Hematopoietic multipotent progenitor cell treated with erythropoietin and hydrocortisone succinate and interleukin-3 and kit ligand, for 8 days (in vitro differentiated cells): ENCODE data around the gene MKLN1.

Source experiments
- DNase-seq: peaks from one replicate; pipeline ENCODE4 v3.0.0-alpha.2; 2015

MKLN1 gene

DNA sequence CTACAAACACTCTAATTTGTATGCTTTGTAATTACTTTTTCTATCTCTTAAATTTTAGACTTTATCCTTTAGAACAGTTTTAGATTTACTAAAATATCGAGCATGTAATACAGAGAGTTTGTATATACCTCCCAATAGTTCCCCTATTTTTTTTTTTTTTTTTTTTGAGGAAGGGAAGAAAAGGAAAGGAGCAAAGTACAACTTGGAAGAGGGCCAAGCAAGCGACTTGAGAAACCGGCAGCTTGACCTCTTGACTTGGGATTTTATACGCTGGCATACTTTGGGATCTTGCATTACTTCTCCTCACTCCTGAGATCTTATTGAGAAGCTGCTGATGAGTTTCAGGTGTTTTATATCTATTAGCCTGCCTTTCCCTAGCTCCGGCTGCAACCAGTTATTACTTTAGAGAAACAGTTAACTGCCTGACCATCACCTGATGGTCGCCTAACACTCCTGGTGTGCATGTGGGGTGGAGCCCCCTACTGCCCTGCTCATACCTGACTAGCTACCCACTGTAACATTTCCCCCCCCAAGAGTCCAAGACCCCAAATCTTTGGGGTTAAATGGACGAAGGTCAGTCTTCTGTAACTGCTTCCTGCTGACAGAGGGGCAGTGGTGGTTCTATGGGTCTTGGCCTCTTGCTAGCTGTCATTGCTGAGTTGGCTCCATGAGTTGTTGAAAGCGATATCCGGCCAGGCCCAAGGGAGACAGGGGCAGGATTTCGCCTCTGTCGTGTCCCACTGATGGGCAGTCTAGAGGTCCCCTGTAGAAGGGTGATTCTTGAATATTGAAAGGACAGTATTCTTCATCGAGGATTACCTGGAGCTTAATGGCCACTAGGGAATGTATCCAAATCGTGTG lies 28.5 kb downstream of the MKLN1 start:
- DNase-seq, result no peak

GRCh38 chr7:131357282-131357880 lies 29.7 kb downstream of the MKLN1 start:
- no peak for DNase-seq

- DNase-seq, result no peak
Observed at GRCh38 chr7:131358636-131359035, 31.0 kb downstream of the MKLN1 start.

- no peak for DNase-seq
Observed at GRCh38 chr7:131359136-131359776, 31.6 kb downstream of the MKLN1 start.

DNA sequence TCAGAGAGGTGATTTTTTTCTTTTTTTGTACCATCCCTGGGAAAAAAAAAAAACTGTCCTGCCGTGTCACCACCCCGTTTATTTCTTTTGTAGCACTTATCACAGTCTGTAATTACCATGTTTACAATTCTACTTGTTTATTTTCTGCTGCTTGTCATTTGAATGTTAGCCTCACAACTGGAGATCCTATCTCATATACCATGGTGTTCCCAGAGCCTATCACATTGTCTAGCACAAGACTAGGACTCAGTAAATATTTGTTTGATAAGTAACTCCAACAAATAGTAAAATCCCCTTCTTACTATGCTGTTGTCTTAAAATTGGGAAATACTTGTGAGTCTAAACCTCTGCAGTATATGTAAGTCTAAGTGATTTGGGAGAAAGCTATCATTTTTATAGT lies 36.0 kb downstream of the MKLN1 start:
- no peak for DNase-seq

DNA sequence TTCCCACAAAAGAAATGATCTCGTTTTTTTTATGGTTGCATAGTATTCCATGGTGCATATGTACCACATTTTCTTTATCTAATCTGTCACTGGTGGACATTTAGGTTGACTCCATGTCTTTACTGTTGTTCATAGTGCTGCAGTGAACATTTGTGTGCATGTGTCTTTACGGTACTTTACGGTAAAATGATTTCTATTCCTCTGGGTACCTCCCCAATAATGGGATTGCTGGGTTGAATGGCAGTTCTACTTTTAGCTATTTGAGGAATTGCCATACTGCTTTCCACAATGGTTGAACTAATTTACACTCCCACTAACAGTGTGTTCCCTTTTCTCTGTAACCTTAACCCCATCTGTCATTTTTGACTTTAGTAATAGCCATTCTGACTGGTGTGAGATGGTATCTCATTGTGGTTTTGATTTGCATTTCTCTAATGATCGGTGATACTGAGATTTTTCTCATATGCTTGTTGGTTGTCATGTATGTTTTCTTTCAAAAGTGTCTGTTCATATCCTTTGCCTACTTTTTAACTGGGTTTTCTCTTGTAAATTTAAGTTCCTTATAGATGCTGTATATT lies 37.2 kb downstream of the MKLN1 start:
- no peak for DNase-seq

- DNase-seq, result no peak
Observed at GRCh38 chr7:131365838-131366237, 38.2 kb downstream of the MKLN1 start.

GRCh38 chr7:131369354-131369753 lies 41.7 kb downstream of the MKLN1 start:
- DNase-seq, result peak; percentile 76

DNA sequence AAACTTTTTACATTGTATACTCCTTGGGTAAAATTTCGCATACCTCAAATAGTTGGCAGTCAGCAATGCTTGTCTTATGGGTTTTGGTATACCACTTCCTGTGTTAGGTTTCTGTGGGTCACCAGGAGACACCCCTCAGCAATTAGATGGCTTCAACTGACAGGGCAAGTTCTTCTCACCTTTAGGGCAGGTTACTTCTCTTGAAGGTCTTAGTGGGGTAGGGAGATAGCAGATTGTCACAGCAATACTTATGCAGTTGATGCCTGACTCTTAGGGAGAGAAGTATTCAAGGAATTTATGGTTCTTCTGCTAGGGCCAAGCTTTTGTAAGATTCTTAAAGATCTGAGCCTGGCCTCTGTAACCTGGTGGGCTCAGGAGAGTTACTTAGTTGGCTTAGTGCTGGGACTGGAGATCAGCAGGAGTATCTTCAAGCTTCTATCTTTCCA lies 42.9 kb downstream of the MKLN1 start:
- DNase-seq, result peak; percentile 43

DNA sequence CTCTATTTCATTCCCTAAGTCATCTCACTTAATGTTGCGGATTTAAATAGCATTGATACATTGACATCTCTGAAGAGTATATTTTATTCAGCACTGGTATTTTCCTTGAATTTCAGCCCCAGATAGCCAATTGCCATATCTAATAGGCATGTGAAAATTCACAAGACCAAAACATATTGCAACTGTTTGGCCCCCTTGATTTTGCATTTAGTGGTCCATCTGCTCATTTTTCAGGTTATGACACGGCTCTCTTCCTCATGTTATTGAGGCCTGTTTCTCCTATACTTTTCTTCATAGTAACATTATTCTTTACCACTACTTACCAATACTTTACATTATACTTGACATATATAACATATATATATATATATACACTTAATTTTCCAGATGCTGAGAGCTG lies 43.7 kb downstream of the MKLN1 start:
- no peak for DNase-seq

DNA sequence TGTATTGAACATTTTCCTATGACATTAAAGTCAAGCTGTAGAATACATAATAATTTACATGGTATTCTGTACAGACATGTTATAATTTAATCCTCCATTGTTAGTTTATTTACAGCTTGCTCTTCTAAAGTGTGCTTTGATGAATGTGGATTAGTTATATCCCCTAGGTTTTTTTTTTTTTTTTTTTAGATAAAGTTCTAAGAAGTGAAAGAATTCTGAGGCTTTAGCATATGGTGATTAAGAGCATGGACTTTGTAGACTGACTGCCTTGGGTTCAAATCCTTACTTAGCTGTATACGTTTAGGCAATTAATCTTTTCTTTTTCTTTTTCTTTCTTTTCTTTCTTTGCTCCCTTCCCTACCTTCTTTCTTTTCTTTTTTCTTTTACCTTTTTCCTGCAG lies 44.9 kb downstream of the MKLN1 start:
- no peak for DNase-seq

DNA sequence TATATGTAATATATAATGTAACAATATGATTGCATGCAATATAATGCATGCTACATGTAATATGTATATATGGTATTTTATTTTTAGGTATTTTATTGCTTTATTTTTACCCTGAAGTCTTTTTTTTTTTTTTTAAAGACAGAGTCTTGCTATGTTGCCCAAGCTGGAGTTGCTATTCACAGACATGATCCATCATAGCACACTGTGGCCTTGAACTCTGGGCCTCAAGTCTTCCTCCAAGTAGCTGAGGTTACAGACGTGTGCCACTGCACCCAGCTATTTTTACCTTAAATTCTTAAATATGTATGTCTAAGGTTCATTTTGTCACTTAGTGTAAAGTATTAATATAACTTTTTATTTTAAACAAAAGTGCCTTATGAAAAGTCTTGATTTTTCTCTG lies 47.1 kb downstream of the MKLN1 start:
- no peak for DNase-seq

DNA sequence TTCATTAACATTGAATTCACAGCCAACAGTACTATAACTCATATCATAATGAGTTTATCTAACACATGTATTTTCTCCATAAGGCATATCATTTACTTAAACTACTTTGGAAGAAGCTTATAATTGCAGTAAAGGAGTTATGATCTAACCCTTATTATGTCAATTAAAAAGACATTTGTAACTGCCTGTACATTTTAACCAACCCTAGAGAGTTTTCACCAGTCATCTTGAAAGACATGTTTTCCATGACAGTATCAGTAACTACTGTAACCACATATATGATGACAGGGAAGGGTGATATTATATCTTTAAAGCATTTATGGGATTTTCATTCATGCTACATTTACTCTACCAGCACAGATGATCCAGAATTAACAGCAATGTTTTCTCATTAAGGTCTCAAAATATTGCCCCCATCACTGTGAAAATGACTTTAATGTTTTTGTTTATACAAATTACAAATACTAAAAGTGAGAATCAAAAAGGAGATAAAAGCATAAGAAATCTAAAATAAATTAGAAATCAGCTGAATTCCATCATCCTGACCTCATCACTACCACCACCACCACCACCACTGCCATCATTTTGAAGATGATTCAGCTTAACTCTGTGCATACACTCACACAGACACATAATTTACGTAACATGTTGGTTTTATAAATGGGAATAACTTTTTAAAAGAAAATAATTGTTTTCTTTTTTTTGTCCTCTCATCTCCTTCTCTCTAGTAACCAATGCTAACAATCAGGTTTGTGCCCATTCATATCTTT lies 53.6 kb downstream of the MKLN1 start:
- no peak for DNase-seq

DNA sequence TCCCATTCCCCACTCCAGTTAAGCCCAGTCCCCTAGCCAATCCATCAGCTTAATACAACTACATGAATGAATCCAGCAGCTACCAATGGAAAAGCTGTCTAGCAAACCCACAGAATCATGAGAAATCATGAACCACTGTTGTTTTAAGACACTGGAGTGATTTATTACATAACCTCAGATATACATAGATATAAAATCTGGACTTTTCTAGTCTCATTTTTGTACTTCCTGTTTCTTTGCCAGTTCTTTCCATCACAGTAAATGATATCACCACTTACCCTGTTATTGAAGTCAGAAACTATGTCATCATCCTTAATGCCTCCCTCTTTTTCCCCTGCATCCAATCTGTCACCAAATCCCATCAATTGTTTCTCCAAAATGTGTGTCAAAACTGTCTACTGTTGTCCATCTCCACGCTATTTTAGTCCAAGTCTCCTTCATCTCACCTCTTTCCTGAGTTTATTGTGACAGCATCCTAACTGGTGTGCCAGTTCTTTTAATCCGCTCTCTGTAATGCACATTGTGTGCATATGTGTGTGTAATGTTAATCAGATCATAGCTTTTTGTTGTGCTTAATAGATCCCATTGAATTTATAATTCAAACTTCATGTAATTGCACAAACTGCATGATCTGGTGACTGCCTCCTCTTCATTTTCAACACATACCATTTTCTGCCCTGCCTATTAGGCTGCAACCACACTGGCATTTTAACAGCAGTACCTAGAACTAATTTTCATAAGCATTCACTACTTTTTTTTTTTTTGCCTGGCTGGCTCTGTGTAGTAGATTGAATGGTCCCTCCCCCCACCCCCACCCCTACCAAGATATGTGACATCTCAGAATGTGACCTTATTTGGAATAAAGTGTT lies 56.0 kb downstream of the MKLN1 start:
- DNase-seq, result no peak

GRCh38 chr7:131384286-131384635 lies 56.6 kb downstream of the MKLN1 start:
- no peak for DNase-seq

DNA sequence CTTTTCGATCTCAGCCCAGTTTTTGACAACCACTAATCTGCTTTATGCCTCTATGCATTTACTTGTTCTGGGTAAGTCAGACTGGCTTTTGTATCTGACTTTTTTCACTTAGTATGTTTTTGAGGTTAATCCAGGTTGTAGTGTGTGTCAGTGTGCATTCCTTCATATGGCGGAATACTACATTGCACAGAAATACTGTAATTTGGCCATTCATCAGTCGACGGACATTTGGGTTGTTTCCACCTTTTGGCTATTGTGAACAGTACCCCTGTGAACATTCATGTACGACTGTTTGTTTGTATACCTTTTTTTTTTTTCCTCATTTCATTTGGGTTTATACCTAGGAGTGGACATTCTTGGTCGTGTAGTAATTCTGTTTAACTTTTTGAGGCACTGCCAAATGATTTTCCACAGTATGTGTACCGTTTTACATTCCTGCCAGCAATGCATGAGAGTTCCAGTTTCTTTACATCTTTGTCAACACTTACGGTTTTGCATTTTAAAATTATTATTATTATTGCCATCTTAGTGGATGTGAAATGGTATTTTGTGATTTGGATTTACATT lies 57.4 kb downstream of the MKLN1 start:
- DNase-seq, result no peak

- no peak for DNase-seq
Observed at GRCh38 chr7:131388126-131388525, 60.5 kb downstream of the MKLN1 start.

GRCh38 chr7:131390275-131390674 lies 62.6 kb downstream of the MKLN1 start:
- DNase-seq, result no peak

DNA sequence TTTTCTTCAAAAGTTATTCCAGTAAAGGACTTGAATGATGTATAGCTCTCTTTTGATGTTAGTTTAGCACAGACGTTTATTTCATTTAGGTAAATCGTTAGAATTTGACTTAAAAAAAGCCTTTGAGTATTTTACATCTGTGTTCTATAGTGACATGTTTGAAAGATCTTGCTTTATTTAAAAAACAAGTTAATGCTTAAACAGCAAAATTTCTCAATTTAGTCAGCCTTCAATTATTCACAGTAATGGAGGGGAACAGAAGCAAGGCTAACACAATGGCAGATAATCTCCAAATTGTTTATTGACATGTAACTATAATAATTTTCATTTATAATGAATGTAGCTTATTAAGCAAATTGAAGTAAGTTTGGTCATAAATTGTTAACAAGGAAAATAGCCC lies 63.5 kb downstream of the MKLN1 start:
- no peak for DNase-seq

- DNase-seq, result peak; percentile 3
Observed at GRCh38 chr7:131400681-131401176, 73.1 kb downstream of the MKLN1 start.

GRCh38 chr7:131401194-131401593 lies 73.5 kb downstream of the MKLN1 start:
- no peak for DNase-seq
